WTC11 (cell line): Measurements from ENCODE around the gene ENTREP1.

Experiments used
- SOX15 ChIP-seq: fragments of 250-450 bp; sonication (Bioruptor Pico); IDR thresholded peaks from 2 replicates; pipeline ENCODE4 v1.9.0; 2021; ENCODE audit warnings: mild to moderate bottlenecking
- ZNF232 ChIP-seq: sonication (generic); formaldehyde crosslinking; IDR thresholded peaks from 2 replicates; pipeline ENCODE4 v1.8.0; 2022; ENCODE audit warnings: mild to moderate bottlenecking, missing genetic modification reagents
- ZNF416 ChIP-seq: fragments of 250-450 bp; sonication (Bioruptor Pico); IDR thresholded peaks from 2 replicates; pipeline ENCODE4 v1.9.0; 2021; ENCODE audit warnings: mild to moderate bottlenecking, inconsistent platforms
- TF ChIP-seq, protein P1 (sequence below): fragments of 200-600 bp; IDR thresholded peaks from 2 replicates; pipeline ENCODE4 v1.8.0; 2022; ENCODE audit warnings: antibody characterized with exemption
- TF ChIP-seq, protein P2 (sequence below): sonication (generic); formaldehyde crosslinking; IDR thresholded peaks from 2 replicates; pipeline ENCODE4 v1.8.0; 2022; ENCODE audit warnings: mild to moderate bottlenecking, missing genetic modification reagents
- TF ChIP-seq, protein P3 (sequence below): sonication (generic); formaldehyde crosslinking; IDR thresholded peaks from 2 replicates; pipeline ENCODE4 v1.8.0; 2022; ENCODE audit warnings: mild to moderate bottlenecking, missing genetic modification reagents
- TF ChIP-seq, protein P4 (sequence below): sonication (generic); formaldehyde crosslinking; IDR thresholded peaks from 2 replicates; pipeline ENCODE4 v1.8.1; 2022; ENCODE audit warnings: missing genetic modification reagents, borderline replicate concordance
- TF ChIP-seq, protein P5 (sequence below): sonication (generic); formaldehyde crosslinking; IDR thresholded peaks from 2 replicates; pipeline ENCODE4 v1.8.1; 2023; ENCODE audit warnings: mild to moderate bottlenecking, missing genetic modification reagents, moderate library complexity
- TF ChIP-seq, protein P6 (sequence below): sonication (generic); formaldehyde crosslinking; IDR thresholded peaks from 2 replicates; pipeline ENCODE4 v1.8.1; 2023; ENCODE audit warnings: mild to moderate bottlenecking, missing genetic modification reagents

DNA sequence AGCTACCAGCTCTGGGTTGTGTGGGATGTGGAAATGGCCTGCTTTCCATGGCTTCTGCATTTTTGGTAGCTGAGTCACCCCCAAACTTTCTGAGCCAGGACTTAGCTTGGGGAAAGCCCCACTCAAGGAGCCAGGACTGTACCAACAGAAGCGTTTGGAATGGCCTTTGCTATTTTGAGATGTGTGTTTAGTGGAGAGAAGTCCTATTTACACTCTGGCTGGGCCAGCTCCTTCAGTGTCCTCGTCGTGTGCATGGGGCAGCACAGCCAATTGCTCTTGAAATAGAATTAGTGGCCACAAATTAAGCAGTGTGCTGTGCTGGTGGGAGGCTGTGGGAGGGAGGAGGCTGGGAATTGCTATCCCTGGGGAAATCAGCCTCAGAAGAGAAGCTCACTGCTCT is 51.6 kb downstream of the ENTREP1 start:
- TF ChIP-seq ZNF416 (no peak), ZNF232 (CRISPR knock-in tag) (no peak), SOX15 (no peak)
- TF ChIP-seq, protein P1, sequence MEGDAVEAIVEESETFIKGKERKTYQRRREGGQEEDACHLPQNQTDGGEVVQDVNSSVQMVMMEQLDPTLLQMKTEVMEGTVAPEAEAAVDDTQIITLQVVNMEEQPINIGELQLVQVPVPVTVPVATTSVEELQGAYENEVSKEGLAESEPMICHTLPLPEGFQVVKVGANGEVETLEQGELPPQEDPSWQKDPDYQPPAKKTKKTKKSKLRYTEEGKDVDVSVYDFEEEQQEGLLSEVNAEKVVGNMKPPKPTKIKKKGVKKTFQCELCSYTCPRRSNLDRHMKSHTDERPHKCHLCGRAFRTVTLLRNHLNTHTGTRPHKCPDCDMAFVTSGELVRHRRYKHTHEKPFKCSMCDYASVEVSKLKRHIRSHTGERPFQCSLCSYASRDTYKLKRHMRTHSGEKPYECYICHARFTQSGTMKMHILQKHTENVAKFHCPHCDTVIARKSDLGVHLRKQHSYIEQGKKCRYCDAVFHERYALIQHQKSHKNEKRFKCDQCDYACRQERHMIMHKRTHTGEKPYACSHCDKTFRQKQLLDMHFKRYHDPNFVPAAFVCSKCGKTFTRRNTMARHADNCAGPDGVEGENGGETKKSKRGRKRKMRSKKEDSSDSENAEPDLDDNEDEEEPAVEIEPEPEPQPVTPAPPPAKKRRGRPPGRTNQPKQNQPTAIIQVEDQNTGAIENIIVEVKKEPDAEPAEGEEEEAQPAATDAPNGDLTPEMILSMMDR: no peak
- TF ChIP-seq, protein P2, sequence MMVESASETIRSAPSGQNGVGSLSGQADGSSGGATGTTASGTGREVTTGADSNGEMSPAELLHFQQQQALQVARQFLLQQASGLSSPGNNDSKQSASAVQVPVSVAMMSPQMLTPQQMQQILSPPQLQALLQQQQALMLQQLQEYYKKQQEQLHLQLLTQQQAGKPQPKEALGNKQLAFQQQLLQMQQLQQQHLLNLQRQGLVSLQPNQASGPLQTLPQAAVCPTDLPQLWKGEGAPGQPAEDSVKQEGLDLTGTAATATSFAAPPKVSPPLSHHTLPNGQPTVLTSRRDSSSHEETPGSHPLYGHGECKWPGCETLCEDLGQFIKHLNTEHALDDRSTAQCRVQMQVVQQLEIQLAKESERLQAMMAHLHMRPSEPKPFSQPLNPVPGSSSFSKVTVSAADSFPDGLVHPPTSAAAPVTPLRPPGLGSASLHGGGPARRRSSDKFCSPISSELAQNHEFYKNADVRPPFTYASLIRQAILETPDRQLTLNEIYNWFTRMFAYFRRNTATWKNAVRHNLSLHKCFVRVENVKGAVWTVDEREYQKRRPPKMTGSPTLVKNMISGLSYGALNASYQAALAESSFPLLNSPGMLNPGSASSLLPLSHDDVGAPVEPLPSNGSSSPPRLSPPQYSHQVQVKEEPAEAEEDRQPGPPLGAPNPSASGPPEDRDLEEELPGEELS (CRISPR knock-in tag): no peak
- TF ChIP-seq, protein P3, sequence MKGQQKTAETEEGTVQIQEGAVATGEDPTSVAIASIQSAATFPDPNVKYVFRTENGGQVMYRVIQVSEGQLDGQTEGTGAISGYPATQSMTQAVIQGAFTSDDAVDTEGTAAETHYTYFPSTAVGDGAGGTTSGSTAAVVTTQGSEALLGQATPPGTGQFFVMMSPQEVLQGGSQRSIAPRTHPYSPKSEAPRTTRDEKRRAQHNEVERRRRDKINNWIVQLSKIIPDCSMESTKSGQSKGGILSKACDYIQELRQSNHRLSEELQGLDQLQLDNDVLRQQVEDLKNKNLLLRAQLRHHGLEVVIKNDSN (CRISPR knock-in tag): no peak
- TF ChIP-seq, protein P4, sequence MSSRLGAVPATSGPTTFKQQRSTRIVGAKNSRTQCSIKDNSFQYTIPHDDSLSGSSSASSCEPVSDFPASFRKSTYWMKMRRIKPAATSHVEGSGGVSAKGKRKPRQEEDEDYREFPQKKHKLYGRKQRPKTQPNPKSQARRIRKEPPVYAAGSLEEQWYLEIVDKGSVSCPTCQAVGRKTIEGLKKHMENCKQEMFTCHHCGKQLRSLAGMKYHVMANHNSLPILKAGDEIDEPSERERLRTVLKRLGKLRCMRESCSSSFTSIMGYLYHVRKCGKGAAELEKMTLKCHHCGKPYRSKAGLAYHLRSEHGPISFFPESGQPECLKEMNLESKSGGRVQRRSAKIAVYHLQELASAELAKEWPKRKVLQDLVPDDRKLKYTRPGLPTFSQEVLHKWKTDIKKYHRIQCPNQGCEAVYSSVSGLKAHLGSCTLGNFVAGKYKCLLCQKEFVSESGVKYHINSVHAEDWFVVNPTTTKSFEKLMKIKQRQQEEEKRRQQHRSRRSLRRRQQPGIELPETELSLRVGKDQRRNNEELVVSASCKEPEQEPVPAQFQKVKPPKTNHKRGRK (CRISPR knock-in tag): no peak
- TF ChIP-seq, protein P5, sequence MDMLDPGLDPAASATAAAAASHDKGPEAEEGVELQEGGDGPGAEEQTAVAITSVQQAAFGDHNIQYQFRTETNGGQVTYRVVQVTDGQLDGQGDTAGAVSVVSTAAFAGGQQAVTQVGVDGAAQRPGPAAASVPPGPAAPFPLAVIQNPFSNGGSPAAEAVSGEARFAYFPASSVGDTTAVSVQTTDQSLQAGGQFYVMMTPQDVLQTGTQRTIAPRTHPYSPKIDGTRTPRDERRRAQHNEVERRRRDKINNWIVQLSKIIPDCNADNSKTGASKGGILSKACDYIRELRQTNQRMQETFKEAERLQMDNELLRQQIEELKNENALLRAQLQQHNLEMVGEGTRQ (CRISPR knock-in tag): no peak
- TF ChIP-seq, protein P6, sequence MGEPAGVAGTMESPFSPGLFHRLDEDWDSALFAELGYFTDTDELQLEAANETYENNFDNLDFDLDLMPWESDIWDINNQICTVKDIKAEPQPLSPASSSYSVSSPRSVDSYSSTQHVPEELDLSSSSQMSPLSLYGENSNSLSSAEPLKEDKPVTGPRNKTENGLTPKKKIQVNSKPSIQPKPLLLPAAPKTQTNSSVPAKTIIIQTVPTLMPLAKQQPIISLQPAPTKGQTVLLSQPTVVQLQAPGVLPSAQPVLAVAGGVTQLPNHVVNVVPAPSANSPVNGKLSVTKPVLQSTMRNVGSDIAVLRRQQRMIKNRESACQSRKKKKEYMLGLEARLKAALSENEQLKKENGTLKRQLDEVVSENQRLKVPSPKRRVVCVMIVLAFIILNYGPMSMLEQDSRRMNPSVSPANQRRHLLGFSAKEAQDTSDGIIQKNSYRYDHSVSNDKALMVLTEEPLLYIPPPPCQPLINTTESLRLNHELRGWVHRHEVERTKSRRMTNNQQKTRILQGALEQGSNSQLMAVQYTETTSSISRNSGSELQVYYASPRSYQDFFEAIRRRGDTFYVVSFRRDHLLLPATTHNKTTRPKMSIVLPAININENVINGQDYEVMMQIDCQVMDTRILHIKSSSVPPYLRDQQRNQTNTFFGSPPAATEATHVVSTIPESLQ (CRISPR knock-in tag): no peak
